22Rv1 (cell line): ENCODE measurements around the gene KCNK7.

Experiments used
- CTCF ChIP-seq: fragments of 450-650 bp; IDR thresholded peaks from 2 replicates; pipeline ENCODE4 v1.5.1; 2017; ENCODE audit warnings: mild to moderate bottlenecking
- ZFX ChIP-seq: fragments of 450-650 bp; IDR thresholded peaks from 2 replicates; pipeline ENCODE4 v1.6.1; 2017; ENCODE audit warnings: antibody characterized with exemption, borderline replicate concordance

DNA sequence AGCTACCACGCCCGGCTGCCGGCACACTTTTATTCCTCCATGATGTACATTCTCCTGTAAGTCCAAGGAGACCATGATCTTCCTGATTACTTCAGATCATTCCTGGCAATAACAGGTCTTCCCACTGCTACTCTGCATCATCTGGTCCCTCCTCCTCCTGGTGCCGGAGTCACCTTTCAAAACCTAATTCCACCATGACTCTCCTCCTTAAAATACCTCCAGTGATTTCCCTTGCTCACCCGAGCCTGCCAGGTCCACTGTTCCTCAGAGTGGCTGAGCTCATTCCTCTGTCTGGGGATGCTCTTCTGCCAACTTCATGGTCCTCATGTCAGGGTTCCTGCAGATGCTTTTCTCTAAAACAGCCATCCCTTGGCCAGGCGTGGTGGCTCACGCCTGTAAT is 33.6 kb downstream of the KCNK7 start:
- no peak for TF ChIP-seq CTCF
- TF ChIP-seq ZFX = no peak
